GM18507 (cell line): Measurements from ENCODE around the gene MIP.
"Not testable (repeated sequence)": the region's sequence is repeated elsewhere in the genome, so short reads cannot be mapped to it uniquely, and the experiment has no call there.

ENCODE experiments used
- DNase-seq: peaks from one replicate; pipeline ENCODE4 v3.0.0; 2011; ENCODE audit warnings: low read depth; ENCODE audit not compliant: insufficient read length; ENCODE audit errors: extremely low spot score
- FAIRE-seq: peaks from 2 replicates; lab custom pipeline; 2011; peaks lifted over from hg19 to GRCh38; lab: Jason Lieb, UNC

The MIP gene

DNA sequence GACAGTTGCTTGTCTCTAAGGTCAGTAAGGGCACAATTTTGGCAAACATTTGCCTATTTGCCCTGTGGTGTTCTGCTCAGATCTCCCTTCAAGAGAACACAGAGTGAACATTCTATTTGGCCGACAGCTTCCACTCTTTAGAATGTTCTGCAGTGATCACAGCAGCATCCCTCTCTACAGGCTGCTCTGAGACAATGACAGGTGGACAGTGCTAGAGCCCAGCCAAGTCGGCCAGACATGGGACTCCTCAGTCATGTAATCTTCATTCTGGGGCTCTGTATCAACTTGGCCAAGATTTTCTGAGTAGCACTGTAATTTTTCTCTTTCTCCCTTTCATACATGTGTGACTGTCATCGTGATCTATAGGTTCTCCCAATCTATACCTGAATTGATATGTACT lies 40.1 kb downstream of the MIP start:
- no peak for FAIRE-seq
- DNase-seq, result no peak

DNA sequence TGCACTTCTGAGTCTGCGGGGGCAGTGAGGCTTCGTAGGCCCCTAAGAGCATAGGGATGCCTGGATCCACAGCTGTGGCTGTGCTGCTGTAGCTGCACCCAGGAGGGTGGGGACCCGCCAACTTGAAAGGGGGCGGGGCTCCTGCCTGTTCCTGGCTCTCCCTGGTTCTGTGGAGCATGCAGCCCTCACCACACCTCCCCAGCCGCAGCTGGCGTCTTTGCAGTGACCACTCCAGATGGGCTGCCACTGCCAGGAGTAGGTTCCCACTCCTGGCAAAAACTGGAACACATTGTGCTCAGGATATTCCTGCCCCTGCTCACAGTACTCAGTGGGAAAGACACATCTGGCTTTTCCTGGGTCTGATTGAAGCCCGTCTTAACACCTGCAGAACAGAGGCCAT lies 41.1 kb downstream of the MIP start:
- FAIRE-seq, result no peak
- no peak for DNase-seq

DNA sequence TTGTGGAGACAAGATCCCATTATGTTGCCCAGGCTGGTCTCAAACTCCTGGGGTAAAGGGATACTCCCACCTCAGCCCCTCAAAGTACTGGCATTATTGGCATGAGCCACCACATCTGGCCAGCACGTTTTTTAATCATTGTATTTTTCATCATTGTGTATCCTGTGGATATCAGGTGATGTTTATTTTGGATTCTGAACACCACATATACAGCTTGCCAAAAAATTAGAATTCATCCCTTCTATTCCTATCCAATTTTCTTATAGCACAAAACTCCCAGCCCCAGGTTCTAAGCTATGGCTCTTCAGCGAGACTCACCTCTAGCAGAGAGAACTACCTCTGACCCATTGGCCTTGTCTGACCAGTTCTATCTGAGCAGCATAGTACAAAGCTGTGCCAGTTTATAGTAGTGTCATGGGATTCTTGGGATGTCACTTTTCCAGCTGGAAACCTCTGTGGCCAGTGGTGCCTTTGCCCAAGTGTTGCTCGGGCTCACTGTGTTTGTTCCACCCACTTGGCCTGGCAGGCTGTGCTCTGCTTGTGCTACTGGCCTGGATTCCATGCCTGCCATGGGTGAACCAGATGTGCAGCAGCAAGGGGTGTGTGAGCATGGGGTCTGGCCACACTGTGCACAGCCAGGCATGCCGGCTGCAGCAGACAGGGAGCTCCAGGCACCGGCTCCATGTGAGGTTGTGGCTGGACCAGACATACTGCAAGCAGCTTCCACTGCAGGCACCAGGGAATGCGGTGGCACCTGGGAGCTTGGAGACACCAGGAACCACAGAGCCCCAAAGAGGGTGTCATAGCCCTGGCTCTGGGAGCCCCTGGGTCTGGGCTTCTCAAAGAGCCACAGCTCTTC lies 42.4 kb downstream of the MIP start:
- no peak for DNase-seq
- no peak for FAIRE-seq

DNA sequence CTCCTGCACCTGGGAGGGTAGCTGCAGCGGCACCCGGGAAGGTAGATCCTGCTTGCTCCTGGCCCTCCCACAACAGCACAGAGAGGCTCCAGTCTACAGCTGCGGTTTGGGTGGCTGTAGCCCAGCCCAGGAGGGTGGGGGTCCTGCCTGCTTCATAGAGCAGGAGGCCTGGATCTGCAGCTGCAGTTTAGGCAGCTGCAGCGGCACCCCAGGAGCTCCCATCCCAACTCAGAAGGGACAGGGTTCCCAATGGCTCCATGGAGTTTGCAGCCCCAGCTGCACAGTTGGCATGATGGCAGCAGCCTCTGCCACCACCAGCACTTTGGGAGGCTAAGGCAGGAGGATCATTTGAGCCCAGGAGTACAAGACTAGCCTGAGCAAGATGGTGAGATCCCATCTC lies 43.7 kb downstream of the MIP start:
- FAIRE-seq (no peak), DNase-seq (no peak)

DNA sequence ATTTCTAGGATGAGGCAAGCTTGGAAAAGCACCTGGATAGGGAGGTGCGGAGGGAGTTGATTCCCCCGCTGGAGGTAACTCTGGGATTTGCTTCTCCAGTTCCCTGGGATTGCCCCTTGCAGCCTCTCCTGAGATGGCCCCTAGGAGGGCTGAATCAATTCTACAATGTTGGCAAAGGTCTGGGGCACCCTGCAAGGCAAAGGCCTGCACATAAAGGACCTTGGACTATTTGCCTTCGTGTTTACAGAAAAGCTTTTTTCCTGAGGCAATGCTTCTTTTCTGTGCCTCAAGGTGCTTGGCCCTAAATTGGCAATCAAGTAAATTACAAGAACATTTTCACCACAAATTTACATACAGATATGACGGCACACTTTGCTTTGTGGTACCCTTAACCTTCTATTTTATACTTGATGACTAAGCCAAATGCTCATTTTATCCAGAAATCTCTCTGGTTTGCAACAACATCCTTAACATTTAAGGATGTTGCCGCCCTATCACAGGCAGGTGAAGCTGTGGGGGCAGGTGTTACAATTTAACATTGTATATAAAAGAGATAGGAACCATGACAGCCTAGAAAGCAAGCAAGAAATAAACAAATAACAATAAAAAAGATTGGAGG lies 45.5 kb downstream of the MIP start:
- no peak for FAIRE-seq
- no peak for DNase-seq

DNA sequence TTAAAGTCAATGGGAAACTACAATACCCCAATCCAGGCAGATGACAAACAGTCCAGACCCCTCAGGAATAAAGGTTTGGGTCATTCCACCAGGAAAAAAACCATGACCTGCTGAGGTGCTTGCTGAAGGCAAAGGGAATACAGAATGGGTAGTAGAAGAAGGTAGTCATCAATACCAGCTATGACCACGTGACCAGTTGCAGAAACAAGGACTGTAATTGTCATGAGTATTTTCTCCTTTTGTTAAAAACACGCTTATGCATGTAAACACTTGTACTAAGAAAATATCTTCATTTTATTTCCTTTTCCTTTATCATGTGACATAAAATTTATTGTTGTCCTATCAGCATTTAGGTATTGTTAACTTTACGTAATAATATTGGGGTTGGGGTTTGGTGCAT lies 50.2 kb downstream of the MIP start:
- DNase-seq, FAIRE-seq: not testable (repeated sequence)

DNA sequence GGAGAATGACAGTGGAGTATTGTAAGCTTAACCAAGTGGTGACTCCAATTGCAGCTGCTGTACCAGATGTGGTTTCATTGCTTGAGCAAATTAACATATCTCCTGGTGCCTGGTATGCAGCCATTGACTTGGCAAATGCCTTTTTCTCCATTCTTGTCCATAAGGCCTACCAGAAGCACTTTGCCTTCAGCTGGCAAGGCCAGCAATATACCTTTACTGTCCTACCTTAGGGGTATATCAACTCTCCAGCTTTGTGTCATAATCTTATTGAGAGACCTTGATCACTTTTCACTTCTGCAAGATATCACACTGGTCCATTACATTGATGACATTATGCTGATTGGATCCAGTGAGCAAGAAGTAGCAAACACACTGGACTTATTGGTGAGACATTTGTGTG lies 52.8 kb downstream of the MIP start:
- FAIRE-seq, DNase-seq: not testable (repeated sequence)

DNA sequence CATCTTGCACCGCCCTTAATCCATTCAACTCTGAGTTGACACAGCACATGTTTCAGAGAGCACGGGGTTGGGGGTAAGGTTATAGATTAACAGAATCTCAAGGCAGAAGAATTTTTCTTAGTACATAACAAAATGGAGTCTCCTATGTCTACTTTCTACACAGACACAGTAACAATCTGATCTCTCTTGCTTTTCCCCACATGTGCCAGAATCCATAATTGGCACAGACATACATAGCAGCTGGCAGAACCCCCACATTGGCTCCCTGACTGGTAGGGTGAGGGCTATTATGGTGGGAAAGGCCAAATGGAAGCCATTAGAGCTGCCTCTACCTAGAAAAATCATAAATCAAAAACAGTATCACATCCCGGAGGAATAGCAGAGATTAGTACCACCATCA lies 53.3 kb downstream of the MIP start:
- not testable (repeated sequence) for DNase-seq, FAIRE-seq
